Pulmonary artery endothelial cell (primary cell): Measurements from ENCODE around the gene TMEFF1. TPM values are rescaled to one million over a fixed set of nuclear protein-coding genes. Genes with fewer than 3 reads are reported as not detected.

Source experiments
- DNase-seq: peaks from one replicate; pipeline ENCODE4 v3.0.0-alpha.2; 2011; ENCODE audit warnings: low read depth, low spot score
- total RNA-seq: library from RNA; depleted of rRNA; stranded (reverse); fragments of >200 nt; gene quantifications from 2 replicates; pipeline ENCODE4 v1.2.3, GENCODE V29; 2014

Gene TMEFF1
- total RNA-seq, 1 donor from 2014 or later = 8.1 TPM

DNA sequence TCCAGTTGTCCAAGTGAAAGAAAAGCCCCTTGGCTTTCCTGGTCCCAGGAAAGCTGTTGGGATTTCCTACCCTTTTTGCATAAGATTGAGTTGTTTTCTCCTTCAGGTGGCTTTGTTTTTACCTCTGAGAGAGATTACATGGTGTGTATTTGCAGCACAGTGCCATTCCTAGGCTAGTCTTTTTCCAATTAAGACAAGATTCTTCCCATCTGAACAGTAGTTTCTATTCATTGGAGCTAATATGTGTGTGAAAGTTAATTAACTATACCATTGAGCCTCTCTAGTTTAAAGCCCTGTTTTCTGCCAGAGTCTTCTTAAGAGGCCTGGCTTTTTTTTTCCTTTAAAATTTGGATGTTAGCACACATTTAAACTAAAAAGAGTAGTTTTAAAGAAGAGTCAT lies 25.9 kb upstream of the TMEFF1 start:
- no peak for DNase-seq

DNA sequence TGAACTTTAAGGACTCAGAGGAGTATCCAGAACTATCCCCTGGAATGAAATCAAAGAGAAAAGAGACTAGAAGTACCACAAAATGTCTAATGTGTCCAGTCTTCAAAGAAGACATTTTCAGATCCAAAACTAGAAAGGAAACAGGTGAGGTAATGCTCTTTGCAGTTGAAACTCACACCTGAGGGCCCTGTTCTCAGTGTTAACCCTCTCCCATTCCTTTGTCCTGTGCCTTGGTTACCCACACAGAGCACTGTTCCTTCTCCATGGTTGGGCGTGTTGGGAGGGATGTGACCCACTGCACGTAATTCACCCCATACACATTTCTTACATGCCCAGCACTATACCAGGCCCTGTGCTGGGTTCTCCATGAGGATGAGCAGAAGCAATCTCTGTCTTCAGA lies 24.7 kb upstream of the TMEFF1 start:
- DNase-seq = no peak

DNA sequence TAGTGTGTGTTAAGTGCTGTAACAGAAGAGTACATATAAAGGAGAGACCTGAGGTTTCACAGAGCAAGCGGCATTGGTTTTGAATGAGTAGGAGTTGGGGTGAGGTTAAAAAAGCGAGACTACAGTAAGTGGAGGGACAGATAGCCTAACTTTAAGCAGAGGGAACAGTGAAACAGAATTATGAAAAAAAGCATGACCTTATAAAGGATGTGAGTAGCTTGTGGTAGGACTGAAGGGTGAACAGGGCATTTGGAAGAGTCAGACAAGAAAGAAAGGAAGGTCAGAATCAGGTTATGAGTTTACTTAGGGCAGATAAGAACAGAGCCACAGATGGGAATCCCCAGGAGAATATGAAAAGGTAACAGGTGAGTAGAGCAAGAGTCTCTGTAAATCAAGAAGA lies 23.5 kb upstream of the TMEFF1 start:
- no peak for DNase-seq

DNA sequence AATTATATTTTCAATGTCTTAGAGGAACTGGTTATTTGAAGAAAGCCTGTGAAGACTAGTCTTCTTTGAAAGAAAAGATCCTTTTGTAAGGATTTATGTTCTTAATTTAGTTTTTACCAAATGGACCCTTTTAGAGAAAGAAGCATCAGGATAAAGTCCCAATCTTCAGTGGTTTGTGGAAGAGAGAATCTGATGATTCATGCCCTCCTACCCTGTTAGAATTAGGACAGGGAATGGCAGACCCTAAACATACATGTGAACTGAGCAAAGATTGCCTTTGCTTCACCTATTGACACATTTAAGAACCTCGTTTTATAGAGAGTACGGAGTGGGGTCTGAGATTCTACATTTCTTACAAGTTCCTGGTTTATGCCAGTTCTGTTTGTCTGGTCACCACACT lies 20.1 kb upstream of the TMEFF1 start:
- DNase-seq = no peak

DNA sequence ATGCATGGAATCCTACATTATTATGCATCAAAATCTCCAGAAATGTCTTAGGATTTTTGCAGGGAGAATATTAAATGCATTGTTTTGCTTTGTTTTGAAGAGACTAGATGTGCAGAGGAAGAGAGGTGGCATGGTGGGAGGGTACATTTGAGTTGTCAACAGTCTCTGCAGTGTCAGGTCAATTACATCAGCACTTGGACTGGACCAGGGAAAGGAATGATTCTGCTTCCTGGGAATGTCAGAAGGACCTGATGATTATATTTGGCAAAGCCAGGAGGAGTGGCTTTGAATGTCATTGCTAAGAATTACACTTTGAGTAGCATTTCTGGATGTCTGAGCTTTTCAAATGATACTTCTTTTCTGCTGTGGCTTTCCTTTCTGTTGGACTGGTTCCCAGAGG lies 17.5 kb upstream of the TMEFF1 start:
- no peak for DNase-seq

DNA sequence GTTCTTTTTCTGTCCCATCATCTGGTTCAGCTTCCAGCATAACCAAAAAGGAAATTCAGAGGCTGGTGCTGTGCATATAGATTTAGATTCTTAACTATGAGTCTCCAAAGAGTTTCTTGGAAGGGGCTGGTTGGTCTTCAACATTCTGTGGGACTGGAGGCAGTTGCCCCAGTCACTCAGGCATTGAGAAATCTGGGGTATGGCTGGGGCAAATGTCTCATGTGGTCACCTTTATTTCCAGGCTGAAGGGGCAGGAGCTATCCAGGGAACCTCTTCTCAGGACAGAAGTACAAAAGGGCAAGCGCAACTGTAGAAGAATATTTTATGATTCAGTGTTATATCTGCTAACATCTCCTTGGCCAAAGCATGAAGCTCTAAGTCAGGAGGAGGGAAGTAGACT lies 15.4 kb upstream of the TMEFF1 start:
- no peak for DNase-seq

DNA sequence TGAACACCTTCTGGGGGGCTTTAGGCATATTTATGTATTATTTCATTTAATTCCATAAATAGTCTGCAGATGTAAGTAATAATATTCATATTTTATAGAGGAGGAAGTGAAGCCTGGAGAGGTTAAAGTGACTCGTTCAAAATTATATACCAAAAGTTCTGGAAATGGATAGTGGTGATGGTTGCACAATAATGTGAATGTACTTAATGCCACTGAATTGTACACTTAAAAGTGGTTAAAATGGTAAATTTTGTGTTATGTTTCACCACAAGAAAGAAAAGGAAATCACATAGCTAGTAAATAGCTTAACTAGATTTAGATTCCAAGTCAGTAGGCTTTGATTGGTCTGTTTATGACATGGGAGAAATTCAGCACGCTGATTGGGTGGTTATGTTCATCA lies 13.0 kb upstream of the TMEFF1 start:
- no peak for DNase-seq

DNA sequence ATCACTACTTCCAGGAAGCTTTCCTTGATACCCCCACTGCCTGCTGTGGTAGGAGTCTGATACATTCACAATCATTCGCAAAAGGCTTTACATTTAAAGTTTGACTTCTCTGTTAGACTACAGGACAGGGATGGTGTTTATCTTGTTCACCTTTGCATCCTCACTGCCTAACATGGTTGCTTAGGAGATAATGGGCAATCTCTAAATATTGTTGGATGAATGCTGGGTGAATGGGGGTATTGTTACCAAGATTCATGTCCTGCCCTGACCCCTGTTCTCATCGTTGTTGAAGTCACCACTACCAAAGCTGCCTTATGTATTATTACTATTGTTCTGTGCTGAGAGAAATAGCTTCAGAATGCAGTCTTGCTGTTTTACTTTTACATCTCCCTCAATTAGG lies 7.7 kb upstream of the TMEFF1 start:
- DNase-seq = no peak

DNA sequence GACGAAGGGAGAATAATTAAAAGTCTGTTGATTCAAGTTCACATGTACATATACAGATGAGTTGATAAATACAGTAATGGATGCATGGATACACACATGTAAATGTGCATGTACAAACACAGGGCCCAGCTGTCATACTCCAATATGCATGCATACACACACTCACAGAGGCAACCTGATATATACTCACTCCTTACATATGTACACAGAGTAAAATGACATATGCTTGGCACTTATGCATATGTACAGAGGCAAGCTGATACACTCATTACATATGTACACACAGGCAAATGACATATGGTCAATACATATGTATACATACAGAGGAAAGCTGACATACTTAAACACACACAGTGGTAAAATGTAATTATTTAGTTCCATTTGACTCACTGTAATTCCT lies 7.2 kb upstream of the TMEFF1 start:
- no peak for DNase-seq

DNA sequence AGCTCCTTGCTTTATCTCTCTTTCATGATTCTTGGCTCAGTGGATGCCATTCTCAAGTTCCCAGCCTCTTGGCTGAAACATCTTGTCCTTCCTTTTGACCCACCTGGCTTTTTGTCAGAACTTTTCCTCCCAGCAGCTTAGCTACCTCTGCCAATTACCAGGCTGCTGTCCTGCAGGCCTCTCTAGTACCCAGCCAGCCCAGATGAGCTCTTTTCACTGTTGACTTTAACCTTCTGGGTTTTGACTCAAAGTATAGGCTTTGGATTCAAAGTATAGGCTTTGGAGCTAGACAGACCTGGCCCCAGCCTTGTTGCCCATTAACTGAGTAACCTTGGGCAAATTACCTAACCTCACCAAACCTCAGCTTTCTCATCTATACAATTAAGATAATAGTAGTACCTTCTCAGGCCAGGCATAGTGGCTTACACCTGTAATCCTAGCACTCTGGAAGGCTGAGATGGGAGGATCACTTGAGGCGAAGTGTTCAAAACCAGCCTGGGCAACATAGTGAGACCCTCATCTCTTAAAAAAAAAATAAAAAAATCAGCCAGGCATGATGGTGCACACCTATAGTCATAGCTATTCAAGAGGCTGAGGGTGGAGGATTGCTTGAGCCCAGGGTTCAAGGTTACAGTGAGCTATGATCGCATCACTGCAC lies 6.6 kb upstream of the TMEFF1 start:
- no peak for DNase-seq

DNA sequence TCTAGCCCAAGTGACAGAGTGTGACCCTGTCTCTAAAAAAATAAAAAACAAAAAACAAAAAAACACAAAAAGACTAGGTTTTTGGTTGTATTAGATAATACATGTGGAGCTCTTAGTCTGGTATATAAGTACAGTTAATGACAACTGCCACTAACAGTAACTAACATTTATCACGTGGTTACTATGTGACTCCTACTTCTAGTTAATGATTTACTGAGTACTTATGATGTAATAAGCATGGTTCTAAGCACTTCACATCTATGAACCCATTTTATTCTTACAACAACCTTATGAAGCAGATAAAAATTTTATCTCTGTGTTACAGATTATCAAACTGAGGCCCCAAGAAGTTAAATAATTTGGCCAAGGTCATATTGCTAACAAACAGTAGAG lies 6.1 kb upstream of the TMEFF1 start:
- DNase-seq = no peak

DNA sequence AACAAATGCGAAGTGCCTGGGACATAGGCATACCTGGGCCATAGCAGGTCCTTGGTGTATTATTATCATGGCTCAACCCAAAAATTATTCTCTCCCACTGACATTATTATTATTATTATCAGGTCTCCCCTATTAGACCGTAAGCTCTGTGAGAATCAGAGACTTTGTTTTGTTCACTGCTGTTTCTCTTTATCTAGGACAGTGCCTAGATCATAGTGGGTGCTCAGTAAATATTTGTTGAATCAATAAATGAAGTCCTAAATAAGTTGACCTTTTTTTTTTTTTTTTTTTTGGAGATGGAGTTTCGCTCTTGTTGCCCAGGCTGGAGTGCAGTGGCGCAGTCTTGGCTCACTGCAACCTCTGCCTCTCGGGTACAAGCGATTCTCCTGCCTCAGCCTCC lies 4.9 kb upstream of the TMEFF1 start:
- no peak for DNase-seq

DNA sequence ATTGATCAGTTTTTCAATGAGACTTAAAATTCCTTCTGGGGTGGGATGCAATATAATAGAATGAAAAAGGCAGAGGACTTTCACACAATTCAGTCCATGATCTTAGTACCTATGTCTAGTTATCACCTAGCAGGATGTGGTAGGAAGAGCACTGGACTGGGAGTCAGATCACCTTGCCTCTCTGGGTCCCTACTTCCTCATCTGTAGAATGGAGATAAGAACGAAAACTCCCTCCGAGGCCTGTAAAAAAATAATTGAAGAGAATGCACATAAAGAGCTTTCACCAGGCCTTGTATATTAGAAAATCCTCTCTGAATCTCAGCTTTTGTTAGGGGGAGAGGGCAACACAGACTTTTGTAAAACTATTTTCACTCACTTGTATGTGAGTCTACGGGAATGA lies 681 bp upstream of the TMEFF1 start:
- DNase-seq = no peak

DNA sequence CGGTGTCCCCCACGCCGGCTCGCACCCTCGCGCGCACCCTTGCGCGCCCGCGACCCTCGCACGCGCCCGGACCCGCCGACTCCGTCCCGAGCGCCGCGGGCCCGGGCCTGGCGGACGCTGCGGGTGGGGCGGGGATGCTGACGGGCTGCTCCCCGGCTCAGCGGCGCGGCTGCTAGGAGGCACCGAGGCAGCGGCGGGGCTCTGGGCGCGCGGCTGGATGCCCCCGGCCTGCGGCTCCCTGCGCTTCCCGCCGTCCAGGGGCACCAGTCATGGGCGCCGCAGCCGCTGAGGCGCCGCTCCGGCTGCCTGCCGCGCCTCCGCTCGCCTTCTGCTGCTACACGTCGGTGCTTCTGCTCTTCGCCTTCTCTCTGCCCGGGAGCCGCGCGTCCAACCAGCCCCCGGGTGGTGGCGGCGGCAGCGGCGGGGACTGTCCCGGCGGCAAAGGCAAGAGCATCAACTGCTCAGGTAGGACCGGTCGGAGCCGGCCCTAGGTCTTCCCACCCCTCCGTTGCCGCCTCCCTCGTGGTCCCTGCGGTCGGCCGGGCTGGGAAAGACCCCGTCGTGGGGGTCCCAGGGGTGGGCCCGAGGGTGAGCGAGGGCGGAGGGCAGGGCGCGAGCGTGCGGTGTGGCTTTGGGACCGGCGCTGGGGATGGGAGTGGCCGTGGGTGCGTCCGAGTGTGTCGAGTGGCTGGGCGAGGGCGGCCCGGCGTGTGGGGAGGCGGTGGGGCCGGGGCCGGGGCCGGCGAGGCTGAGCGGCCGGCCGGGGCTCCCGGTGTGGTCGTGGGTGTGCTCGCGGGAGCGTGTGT lies 530 bp downstream of the TMEFF1 start:
- DNase-seq = no peak

DNA sequence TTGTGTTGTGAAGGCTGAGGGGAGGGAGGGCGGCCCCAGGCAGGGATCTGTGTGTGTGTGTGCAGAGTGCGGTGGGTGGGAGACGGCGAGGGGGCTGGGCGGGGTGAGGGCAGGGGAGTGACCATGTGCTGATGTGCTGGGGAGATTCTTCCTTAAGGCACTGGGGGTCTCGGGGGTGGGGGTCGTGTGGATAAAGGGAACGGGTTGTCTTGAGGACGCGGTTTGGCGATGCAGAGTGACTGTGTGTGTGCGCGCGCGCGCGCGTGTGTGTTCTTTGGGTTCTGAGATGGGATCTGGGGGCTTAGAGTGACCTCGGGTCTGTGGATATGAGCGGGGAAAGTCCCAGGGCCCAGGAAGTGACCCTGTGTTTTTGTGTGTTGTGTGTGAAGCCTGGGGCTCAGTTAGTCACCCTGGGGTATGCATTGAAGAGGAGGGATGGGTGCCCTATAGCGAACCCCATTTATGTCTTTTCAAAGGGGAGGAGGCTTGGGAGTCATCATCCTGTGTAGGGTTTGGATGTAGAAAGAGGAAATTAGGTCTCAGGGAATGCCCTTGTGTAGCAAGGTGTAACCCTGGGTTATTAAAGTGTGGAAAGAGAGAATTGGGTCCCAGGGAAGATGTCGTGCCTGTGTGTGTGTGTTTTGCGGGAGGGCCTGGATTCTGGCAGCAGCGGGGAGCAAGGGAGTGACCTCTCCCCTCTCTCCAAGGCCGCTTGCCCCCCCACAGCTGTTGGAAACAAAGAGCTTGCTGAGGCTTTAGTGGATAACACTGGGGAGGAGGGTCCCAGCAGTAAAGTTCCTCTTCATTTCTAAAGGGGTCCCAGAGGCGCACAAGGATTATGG lies 1.4 kb downstream of the TMEFF1 start:
- no peak for DNase-seq

DNA sequence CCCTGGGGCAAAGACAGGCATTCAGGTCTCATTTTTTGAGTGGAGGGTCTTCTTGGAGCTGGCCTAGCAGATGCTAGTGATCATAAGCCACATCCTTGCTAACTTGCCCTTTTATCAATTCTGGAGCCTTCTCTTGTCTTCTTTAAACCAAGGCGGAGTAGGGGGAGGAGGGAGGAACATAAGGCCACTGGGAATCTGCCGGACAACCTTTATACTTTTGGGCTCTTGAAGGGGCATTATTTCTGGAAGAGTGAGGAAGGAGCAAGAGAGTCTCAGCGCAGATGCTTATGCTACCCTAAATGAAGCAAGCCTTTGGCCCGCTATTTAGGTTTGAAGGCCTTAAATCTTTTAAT lies 2.0 kb downstream of the TMEFF1 start:
- DNase-seq = no peak

DNA sequence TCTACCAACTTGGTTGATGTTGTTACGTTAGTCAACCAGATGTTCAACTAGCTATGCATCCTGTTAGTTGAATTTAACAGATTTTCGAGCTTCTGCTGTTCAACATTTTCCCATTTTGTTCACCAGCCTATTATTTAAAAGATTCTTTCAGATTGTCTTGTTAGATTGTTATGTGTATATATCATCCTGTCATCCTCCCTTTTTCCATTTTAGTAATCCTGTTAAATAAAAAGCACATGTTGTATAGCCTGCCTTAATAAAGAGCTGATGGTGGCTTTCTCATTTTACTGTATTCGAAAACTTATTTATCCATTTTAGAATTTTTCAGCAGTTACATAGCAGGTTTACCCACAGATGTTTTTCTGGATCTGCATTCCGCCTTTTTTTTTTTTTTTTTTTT lies 4.3 kb downstream of the TMEFF1 start:
- no peak for DNase-seq

DNA sequence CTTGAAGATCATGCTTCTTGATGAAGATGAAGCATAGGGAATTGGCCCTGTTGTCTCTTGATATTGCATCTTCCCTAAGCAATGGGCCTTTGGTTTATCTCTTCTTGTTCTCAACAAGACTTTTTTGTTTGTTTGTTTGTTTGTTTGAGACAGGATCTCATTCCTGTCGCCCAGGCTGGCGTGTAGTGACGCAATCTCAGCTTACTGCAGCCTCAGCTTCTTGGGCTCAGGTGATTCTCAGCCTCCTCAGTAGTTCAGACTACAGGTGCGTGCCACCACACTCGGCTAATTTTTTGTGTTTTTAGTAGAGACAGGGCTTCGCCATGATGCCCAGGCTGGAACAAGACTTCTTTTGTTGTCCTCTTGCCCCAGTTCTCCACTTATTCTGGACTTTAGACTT lies 5.2 kb downstream of the TMEFF1 start:
- no peak for DNase-seq

DNA sequence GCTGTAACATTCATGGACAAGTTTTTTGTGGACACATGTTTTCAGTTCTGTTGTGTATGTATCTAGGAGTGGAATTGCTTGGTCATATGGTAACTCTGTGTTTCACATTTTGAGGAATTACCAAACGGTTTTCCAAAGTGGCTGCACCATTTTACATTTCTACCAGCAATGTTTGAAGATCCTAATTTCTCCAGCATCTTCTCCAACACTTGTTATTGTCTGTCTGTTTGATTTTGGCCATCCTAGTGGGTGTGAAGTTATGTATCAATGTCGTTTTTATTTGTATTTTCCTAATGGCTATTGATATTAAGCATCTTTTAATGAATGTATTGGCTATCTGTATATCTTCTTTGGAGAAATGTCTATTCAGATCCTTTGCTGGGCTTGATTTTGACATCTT lies 6.9 kb downstream of the TMEFF1 start:
- no peak for DNase-seq

DNA sequence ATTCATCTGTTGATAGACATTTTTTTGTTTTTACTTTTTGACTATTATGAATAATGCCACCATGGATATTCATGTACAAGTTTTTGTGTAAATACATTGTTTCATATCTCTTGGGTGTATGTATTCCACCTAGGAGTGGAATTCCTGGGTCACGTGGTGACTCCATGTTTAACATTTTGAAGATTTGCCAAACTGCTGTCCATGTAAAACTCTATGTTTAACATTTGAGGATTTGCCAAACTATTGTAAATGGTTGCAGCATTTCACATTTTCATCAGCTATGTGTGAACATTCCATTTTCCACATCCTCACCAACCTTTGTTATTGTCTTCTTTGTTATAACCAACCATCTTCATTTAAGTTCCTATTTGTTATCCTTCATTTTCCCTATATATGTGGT lies 12.2 kb downstream of the TMEFF1 start:
- no peak for DNase-seq

DNA sequence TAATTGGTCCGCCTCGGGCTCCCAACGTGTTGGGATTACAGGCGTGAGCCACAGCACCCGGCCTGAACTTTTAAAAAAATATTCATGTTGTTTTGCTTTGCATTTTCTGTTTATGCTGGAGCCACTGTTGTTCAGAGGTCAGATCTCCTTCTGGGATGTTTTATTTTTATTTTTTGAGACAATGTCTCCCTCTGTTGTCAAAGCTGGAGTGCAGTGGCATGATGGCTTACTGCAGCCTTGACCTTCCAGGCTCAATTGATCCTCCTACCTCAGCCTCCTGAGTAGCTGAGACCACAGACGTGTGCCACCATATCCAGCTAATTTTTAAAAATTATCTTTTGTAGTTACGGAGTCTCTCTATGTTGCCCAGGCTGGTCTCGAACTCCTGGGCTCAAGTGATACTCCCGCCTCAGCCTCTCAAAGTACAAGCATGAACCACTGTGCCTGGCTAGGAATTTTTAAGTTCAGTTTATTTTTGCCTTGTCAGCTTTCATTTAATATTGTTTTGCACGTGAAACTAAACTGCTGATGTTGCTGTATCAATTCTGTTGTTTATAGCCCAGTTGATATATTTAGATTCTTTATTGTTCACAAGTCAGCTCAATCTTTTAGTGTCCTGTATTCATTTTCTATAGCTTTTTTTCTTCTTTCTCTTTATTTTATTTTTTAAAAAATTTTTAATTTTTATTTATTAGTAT lies 13.7 kb downstream of the TMEFF1 start:
- no peak for DNase-seq

DNA sequence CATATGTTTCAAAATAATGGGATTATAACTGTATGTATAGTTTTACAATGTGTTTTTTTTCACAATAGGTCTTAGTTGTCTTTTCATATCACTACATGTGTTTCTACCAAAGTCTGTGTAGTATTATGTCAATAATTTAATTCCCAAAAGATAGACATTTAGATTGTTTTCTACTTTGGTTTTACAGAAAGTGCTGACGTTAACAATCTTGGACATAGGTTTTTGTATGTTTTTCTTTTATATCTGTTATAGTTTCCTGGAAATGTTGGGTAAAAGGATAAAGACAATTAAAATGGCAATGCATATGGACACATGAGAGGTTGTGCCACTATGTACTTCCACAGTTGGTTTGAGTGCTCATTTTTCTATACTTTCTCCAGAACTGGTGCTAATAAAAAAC lies 15.2 kb downstream of the TMEFF1 start:
- no peak for DNase-seq
